PFSK-1 (cell line): ENCODE results near the gene APBB2.

Experiments
- FOXP2 ChIP-seq: optimal IDR thresholded peaks from 2 replicates; pipeline ENCODE3; 2011; ENCODE audit warnings: borderline replicate concordance, control low read depth, inconsistent platforms; ENCODE audit not compliant: insufficient read depth; ENCODE audit errors: extremely low read length, extremely low read depth
- POLR2AphosphoS5 ChIP-seq: IDR thresholded peaks from 2 replicates; pipeline ENCODE4 v1.6.1; 2012; ENCODE audit warnings: low read depth, mild to moderate bottlenecking, control low read depth, low read length, moderate library complexity
- REST ChIP-seq, 2 experiments: IDR thresholded peaks; 2 replicates each; pipeline versions ENCODE4 v1.6.1 to v1.8.0; 2011 to 2012; ENCODE audit warnings: low read depth in 2 of 2, low read length in 2 of 2, control low read depth in 1 of 2, inconsistent platforms in 1 of 2, mild to moderate bottlenecking in 1 of 2, moderate library complexity in 1 of 2; ENCODE audit not compliant: insufficient read depth in 1 of 2
- SIN3A ChIP-seq: IDR thresholded peaks from 2 replicates; pipeline ENCODE4 v1.6.1; 2012; ENCODE audit warnings: mild to moderate bottlenecking, low read length, moderate library complexity, borderline replicate concordance; ENCODE audit not compliant: insufficient read depth
- TAF1 ChIP-seq: IDR thresholded peaks from 2 replicates; pipeline ENCODE4 v1.6.1; 2012; ENCODE audit warnings: low read length, control low read depth, borderline replicate concordance; ENCODE audit not compliant: insufficient read depth

The APBB2 gene

DNA sequence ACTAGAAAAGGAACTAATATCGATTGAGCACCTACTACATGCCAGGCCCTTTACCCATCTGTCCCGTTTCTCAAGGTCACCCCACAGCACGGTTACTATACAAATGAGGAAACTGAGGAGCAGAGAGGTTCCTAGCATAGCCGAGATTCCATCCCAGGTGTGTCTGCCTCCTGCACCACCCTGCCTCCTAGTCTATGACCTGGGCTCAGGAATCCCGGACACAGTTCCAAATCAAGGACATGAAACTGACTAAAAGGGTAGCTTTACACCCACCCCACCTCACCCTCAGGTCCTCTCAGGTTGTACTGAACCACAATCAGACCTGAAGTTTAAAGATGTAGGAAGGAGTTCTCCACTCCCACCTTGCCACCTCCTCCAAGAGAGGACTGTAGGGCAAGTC lies 55.6 kb downstream of the APBB2 start:
- TF ChIP-seq FOXP2 (no peak), SIN3A (no peak), POLR2AphosphoS5 (no peak), TAF1 (no peak), REST (IDR thresholded peaks at IDR 0.05; ENCODE audit: insufficient read depth in 1 of 2, low read depth in 2 of 2, low read length in 2 of 2) (no peak)

GRCh38 chr4:41158274-41158673 lies 56.1 kb downstream of the APBB2 start:
- TF ChIP-seq FOXP2 (no peak), POLR2AphosphoS5 (no peak), SIN3A (no peak), REST (IDR thresholded peaks at IDR 0.05; ENCODE audit: insufficient read depth in 1 of 2, low read depth in 2 of 2, low read length in 2 of 2) (no peak), TAF1 (no peak)

GRCh38 chr4:41157009-41157408 lies 57.3 kb downstream of the APBB2 start:
- TF ChIP-seq SIN3A, result no peak
- no peak for TF ChIP-seq REST (IDR thresholded peaks at IDR 0.05; ENCODE audit: insufficient read depth in 1 of 2, low read depth in 2 of 2, low read length in 2 of 2)
- no peak for TF ChIP-seq TAF1

GRCh38 chr4:41156574-41156973 lies 57.8 kb downstream of the APBB2 start:
- no peak for TF ChIP-seq FOXP2
- TF ChIP-seq REST (IDR thresholded peaks at IDR 0.05; ENCODE audit: insufficient read depth in 1 of 2, low read depth in 2 of 2, low read length in 2 of 2), result no peak
- TF ChIP-seq SIN3A, result no peak
- TF ChIP-seq POLR2AphosphoS5, result no peak
- TF ChIP-seq TAF1, result no peak

GRCh38 chr4:41155194-41155830 lies 59.0 kb downstream of the APBB2 start:
- TF ChIP-seq FOXP2, result no peak
- TF ChIP-seq SIN3A, result no peak
- TF ChIP-seq REST (IDR thresholded peaks at IDR 0.05; ENCODE audit: insufficient read depth in 1 of 2, low read depth in 2 of 2, low read length in 2 of 2), result no peak
- TF ChIP-seq TAF1, result no peak
- TF ChIP-seq POLR2AphosphoS5, result no peak
